GM18870 (cell line): Measurements from ENCODE around the gene ROCK2.

Experiments used
- ATAC-seq: cut with Tn5 transposase; IDR thresholded peaks from one replicate; pipeline ENCODE4 v1.9.1; 2021; ENCODE audit warnings: moderate library complexity; ENCODE audit not compliant: unreplicated experiment

The ROCK2 gene

GRCh38 chr2:11344342-11344955, at the start of gene ROCK2:
ROCK2 (minus strand) TSS chr2:11344636; CDS start chr2:11344136, 500 bp downstream.
- peak; percentile 32 for ATAC-seq

GRCh38 chr2:11393711-11394236, 49.3 kb upstream of the ROCK2 start:
- ATAC-seq, result no peak

GRCh38 chr2:11391942-11392266, 47.5 kb upstream of the ROCK2 start:
- no peak for ATAC-seq

- ATAC-seq, result no peak
These were observed 45.9 kb upstream of the ROCK2 start for GRCh38 chr2:11390399-11390658.

- ATAC-seq, result no peak
These were observed 45.3 kb upstream of the ROCK2 start for GRCh38 chr2:11389551-11390398.

GRCh38 chr2:11389052-11389420, 44.6 kb upstream of the ROCK2 start:
- no peak for ATAC-seq

- ATAC-seq, result no peak
These were observed 44.0 kb upstream of the ROCK2 start for GRCh38 chr2:11388262-11389051.

- no peak for ATAC-seq
These were observed 43.4 kb upstream of the ROCK2 start for GRCh38 chr2:11387843-11388242.

GRCh38 chr2:11387100-11387390, 42.6 kb upstream of the ROCK2 start:
- no peak for ATAC-seq

- no peak for ATAC-seq
These were observed 41.4 kb upstream of the ROCK2 start for GRCh38 chr2:11385847-11386246.

- no peak for ATAC-seq
These were observed 40.8 kb upstream of the ROCK2 start for GRCh38 chr2:11385216-11385615.

- ATAC-seq, result no peak
These were observed 35.1 kb upstream of the ROCK2 start for GRCh38 chr2:11379558-11379957.

- peak; percentile 82 for ATAC-seq
These were observed 33.6 kb upstream of the ROCK2 start for GRCh38 chr2:11377928-11378545.

GRCh38 chr2:11376071-11376470, 31.6 kb upstream of the ROCK2 start:
- ATAC-seq, result no peak

- ATAC-seq, result no peak
These were observed 31.2 kb upstream of the ROCK2 start for GRCh38 chr2:11375689-11376027.

GRCh38 chr2:11375025-11375688, 30.7 kb upstream of the ROCK2 start:
- ATAC-seq, result no peak

GRCh38 chr2:11373096-11373495, 28.7 kb upstream of the ROCK2 start:
- no peak for ATAC-seq

GRCh38 chr2:11371092-11371937, 26.9 kb upstream of the ROCK2 start:
- ATAC-seq, result no peak

- no peak for ATAC-seq
These were observed 26.1 kb upstream of the ROCK2 start for GRCh38 chr2:11370377-11371091.
